Hepatocyte (in vitro differentiated cells): ENCODE data around the gene YWHAQ. TPM values are rescaled to one million over a fixed set of nuclear protein-coding genes. Genes with fewer than 3 reads are reported as not detected.

ENCODE experiments used
- DNase-seq: peaks from one replicate; pipeline ENCODE4 v3.0.0-alpha.2; 2016; ENCODE audit warnings: low spot score
- H2AFZ ChIP-seq: fragments of 200-600 bp; sonication (generic); 2 replicates; pipeline ENCODE4 v1.6.0; 2016; ENCODE audit warnings: antibody characterized with exemption, mild to moderate bottlenecking
- H3K27ac ChIP-seq: fragments of 200-600 bp; sonication (generic); 2 replicates; pipeline ENCODE4 v1.5.1; 2016; ENCODE audit warnings: mild to moderate bottlenecking
- H3K27me3 ChIP-seq: fragments of 200-600 bp; sonication (generic); 2 replicates; pipeline ENCODE4 v1.6.1; 2016
- H3K36me3 ChIP-seq: fragments of 200-600 bp; sonication (generic); replicated peaks from 2 replicates; pipeline ENCODE4 v1.5.1; 2016; ENCODE audit warnings: low read depth; ENCODE audit not compliant: insufficient read depth
- H3K4me1 ChIP-seq: fragments of 200-600 bp; sonication (generic); 2 replicates; pipeline ENCODE4 v1.5.1; 2016; ENCODE audit warnings: mild to moderate bottlenecking, moderate library complexity; ENCODE audit not compliant: insufficient read depth
- H3K4me2 ChIP-seq: fragments of 200-600 bp; sonication (generic); 2 replicates; pipeline ENCODE4 v1.6.0; 2016
- H3K4me3 ChIP-seq: fragments of 200-600 bp; sonication (generic); 2 replicates; pipeline ENCODE4 v1.5.1; 2016; ENCODE audit warnings: mild to moderate bottlenecking
- H3K79me2 ChIP-seq: fragments of 200-600 bp; sonication (generic); 2 replicates; pipeline ENCODE4 v1.6.0; 2017; ENCODE audit warnings: mild to moderate bottlenecking
- H3K9me2 ChIP-seq: fragments of 200-600 bp; sonication (generic); replicated peaks from 2 replicates; pipeline ENCODE4 v1.6.0; 2017; ENCODE audit warnings: mild to moderate bottlenecking; ENCODE audit not compliant: insufficient read depth
- H3K9me3 ChIP-seq: fragments of 200-600 bp; sonication (generic); 2 replicates; pipeline ENCODE4 v1.5.1; 2016; ENCODE audit warnings: low read depth, mild to moderate bottlenecking
- H4K20me1 ChIP-seq: fragments of 200-600 bp; sonication (generic); 2 replicates; pipeline ENCODE4 v1.6.0; 2016; ENCODE audit warnings: mild to moderate bottlenecking; ENCODE audit not compliant: insufficient read depth, poor library complexity, severe bottlenecking
- CTCF ChIP-seq: fragments of 200-600 bp; sonication (generic); IDR thresholded peaks from 2 replicates; pipeline ENCODE4 v1.5.1; 2016; ENCODE audit warnings: antibody characterized with exemption, mild to moderate bottlenecking; ENCODE audit not compliant: poor library complexity
- EZH2 ChIP-seq: fragments of 200-600 bp; sonication (generic); IDR thresholded peaks from 2 replicates; pipeline ENCODE4 v1.6.1; 2016; ENCODE audit warnings: antibody characterized with exemption, mild to moderate bottlenecking, borderline replicate concordance
- EZH2phosphoT487 ChIP-seq: fragments of 200-600 bp; sonication (generic); IDR thresholded peaks from one replicate; pipeline ENCODE4 v1.6.1; 2018; ENCODE audit warnings: antibody characterized with exemption, mild to moderate bottlenecking, low read depth, moderate library complexity; ENCODE audit not compliant: unreplicated experiment, severe bottlenecking
- WGBS: methylation state at CpG from one replicate; pipeline ENCODE4 v1.1.6; 2016; ENCODE audit warnings: low lambda C conversion rate; ENCODE audit errors: missing lambda C conversion rate; 5-methylcytosine and 5-hydroxymethylcytosine counted together
- polyA plus RNA-seq: library from polyadenylated mRNA; unstranded; fragments of >200 nt; fragmentation: Nextera tagmentation; extraction: Ambion mirVana; gene quantifications from 2 replicates; pipeline ENCODE4 v1.2.1, GENCODE V29; 2016
- total RNA-seq: library from RNA; depleted of rRNA; stranded (reverse); fragments of >200 nt; gene quantifications from 2 replicates; pipeline ENCODE4 v1.2.3, GENCODE V29; 2014

Gene YWHAQ
- total and polyA plus RNA-seq, 2 experiments from 2014 or later, result 327 to 361 TPM

GRCh38 chr2:9539531-9539930, 91.3 kb downstream of the YWHAQ start:
- H3K9me2 ChIP-seq, result no peaks in the 10 kb centered on the region
- H3K4me3 ChIP-seq, result no peak overlapping the region
- no peaks in the 10 kb centered on the region for H3K27me3 ChIP-seq
- peaks cover 18% of the 10 kb centered on the region for H4K20me1 ChIP-seq
- WGBS, result 92% methylated on average over 5 of the region's 5 CpGs
- no peak overlapping the region for H3K27ac ChIP-seq
- DNase-seq, result no peak
- no peaks in the 10 kb centered on the region for H3K4me1 ChIP-seq
- H3K4me2 ChIP-seq, result no peak overlapping the region
- no peak for TF ChIP-seq CTCF
- no peak for TF ChIP-seq EZH2
- TF ChIP-seq EZH2phosphoT487, result no peak
- peaks cover 71% of the 10 kb centered on the region for H3K79me2 ChIP-seq
- H3K9me3 ChIP-seq, result no peaks in the 10 kb centered on the region
- no peak overlapping the region for H2AFZ ChIP-seq
- H3K36me3 ChIP-seq, result no peaks in the 10 kb centered on the region

DNA sequence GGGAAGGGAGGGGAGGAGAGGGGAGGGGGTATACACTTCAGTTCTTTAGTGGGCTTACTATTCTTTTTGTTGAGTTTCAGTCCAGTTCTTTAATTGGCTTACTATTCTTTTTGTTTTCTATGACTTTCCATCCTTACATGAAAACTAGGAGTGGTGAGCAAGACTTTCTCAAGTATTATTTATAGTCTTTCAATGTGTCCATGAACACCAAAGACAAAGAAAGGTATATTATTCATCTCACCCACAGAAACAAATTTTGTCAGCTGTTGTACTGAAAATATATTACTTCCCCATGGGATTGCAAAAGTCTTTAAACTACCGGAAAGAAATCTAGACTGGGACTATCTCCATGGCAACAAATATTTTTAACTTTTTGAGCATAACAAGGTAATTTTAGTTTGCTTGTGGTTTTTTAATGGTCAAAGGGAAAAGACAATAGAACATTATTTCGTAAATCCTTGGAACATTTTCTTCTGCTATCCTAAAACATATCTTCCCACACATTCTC, 92.7 kb downstream of the YWHAQ start:
- Histone ChIP-seq H3K4me2 (no peak overlapping the region), H3K4me3 (no peak overlapping the region), H3K79me2 (peaks cover 59% of the 10 kb centered on the region), H3K27me3 (no peaks in the 10 kb centered on the region), H3K4me1 (no peaks in the 10 kb centered on the region), H3K36me3 (no peaks in the 10 kb centered on the region), H3K9me2 (no peaks in the 10 kb centered on the region), H3K9me3 (no peaks in the 10 kb centered on the region), H3K27ac (no peak overlapping the region), H2AFZ (no peak overlapping the region), H4K20me1 (peaks cover 8% of the 10 kb centered on the region)
- TF ChIP-seq EZH2 (no peak), EZH2phosphoT487 (no peak), CTCF (no peak)
- WGBS, result 78% methylated on average over 2 of the region's 2 CpGs
- no peak for DNase-seq

DNA sequence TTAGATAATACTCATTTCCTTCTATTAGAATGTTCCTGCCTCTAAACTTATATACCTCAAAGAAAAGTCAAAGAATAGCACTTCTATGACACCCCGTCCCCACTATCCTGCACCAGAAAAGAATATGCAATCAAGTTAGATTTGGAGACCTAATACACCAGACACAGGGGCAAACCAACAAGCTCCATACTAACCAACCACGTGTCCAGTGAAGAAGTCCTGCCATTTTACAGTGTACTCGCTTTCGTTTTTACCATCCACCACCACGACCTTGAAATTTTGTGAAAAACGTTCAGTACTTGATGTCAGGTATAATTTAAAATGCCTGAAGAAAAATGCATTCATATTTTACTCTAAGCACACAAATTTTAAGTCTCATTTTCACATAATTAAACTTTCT, 94.3 kb downstream of the YWHAQ start:
- Histone ChIP-seq H3K79me2 (peaks cover 43% of the 10 kb centered on the region), H4K20me1 (no peaks in the 10 kb centered on the region), H3K27me3 (no peaks in the 10 kb centered on the region), H3K4me3 (no peak overlapping the region), H3K4me2 (no peak overlapping the region), H3K4me1 (no peaks in the 10 kb centered on the region), H3K9me2 (no peaks in the 10 kb centered on the region), H3K9me3 (no peaks in the 10 kb centered on the region), H2AFZ (no peak overlapping the region), H3K27ac (no peak overlapping the region), H3K36me3 (no peaks in the 10 kb centered on the region)
- WGBS, result 95% methylated on average over 6 of the region's 6 CpGs
- TF ChIP-seq EZH2phosphoT487 (no peak), CTCF (no peak), EZH2 (no peak)
- DNase-seq, result no peak

- H3K4me1 ChIP-seq, result no peaks in the 10 kb centered on the region
- H3K4me3 ChIP-seq, result no peak overlapping the region
- no peaks in the 10 kb centered on the region for H3K27me3 ChIP-seq
- no peak for DNase-seq
- 77% methylated on average over 1 of the region's 1 CpG for WGBS
- no peaks in the 10 kb centered on the region for H3K9me2 ChIP-seq
- no peak overlapping the region for H3K4me2 ChIP-seq
- H3K36me3 ChIP-seq, result no peaks in the 10 kb centered on the region
- H4K20me1 ChIP-seq, result no peaks in the 10 kb centered on the region
- H3K9me3 ChIP-seq, result no peaks in the 10 kb centered on the region
- no peak for TF ChIP-seq CTCF
- TF ChIP-seq EZH2phosphoT487, result no peak
- no peak for TF ChIP-seq EZH2
- H2AFZ ChIP-seq, result no peak overlapping the region
- H3K27ac ChIP-seq, result no peak overlapping the region
- peaks cover 35% of the 10 kb centered on the region for H3K79me2 ChIP-seq
Measured at GRCh38 chr2:9535177-9535576, 95.6 kb downstream of the YWHAQ start.
